ENCODE results near the gene GPR149.
"Not testable (repeated sequence)": the region's sequence is repeated elsewhere in the genome, so short reads cannot be mapped to it uniquely, and the experiment has no call there.

Gene GPR149

GRCh38 chr3:154430014-154430413, at the start of gene GPR149:
TSS of gene GPR149 (minus strand) at chr3:154430190. CDS start at chr3:154429615, 575 bp downstream.
- TF ChIP-seq CTCF (conservative IDR thresholded peaks at IDR 0.05; ENCODE audit: low read depth, low read length), result no peak
- H3K4me3 ChIP-seq (ENCODE audit: low read depth, low read length), result no peak within 1 kb of the TSS
- DNase-seq (ENCODE audit: low read depth), result no peak

- no peak for TF ChIP-seq CTCF (conservative IDR thresholded peaks at IDR 0.05; ENCODE audit: low read depth, low read length)
- no peak overlapping the region for H3K4me3 ChIP-seq (ENCODE audit: low read depth, low read length)
- no peak for DNase-seq (ENCODE audit: low read depth)
These were observed 43.8 kb upstream of the GPR149 start for GRCh38 chr3:154473769-154474168.

- H3K4me3 ChIP-seq (ENCODE audit: low read depth, low read length), result no peak overlapping the region
- DNase-seq (ENCODE audit: low read depth), result no peak
- no peak for TF ChIP-seq CTCF (conservative IDR thresholded peaks at IDR 0.05; ENCODE audit: low read depth, low read length)
These were observed 39.6 kb upstream of the GPR149 start for GRCh38 chr3:154469585-154469984.

GRCh38 chr3:154464440-154465190, 34.6 kb upstream of the GPR149 start:
- TF ChIP-seq CTCF (conservative IDR thresholded peaks at IDR 0.05; ENCODE audit: low read depth, low read length), result no peak
- DNase-seq (ENCODE audit: low read depth), result no peak
- no peak overlapping the region for H3K4me3 ChIP-seq (ENCODE audit: low read depth, low read length)

- no peak for DNase-seq (ENCODE audit: low read depth)
- no peak overlapping the region for H3K4me3 ChIP-seq (ENCODE audit: low read depth, low read length)
- TF ChIP-seq CTCF (conservative IDR thresholded peaks at IDR 0.05; ENCODE audit: low read depth, low read length), result no peak
These were observed 28.6 kb upstream of the GPR149 start for GRCh38 chr3:154458560-154458959.

GRCh38 chr3:154439081-154439480, 9.1 kb upstream of the GPR149 start:
- not testable (repeated sequence) for DNase-seq (ENCODE audit: low read depth); H3K4me3 ChIP-seq (ENCODE audit: low read depth, low read length)

- H3K4me3 ChIP-seq (ENCODE audit: low read depth, low read length), result no peak overlapping the region
- no peak for DNase-seq (ENCODE audit: low read depth)
- no peak for TF ChIP-seq CTCF (conservative IDR thresholded peaks at IDR 0.05; ENCODE audit: low read depth, low read length)
These were observed 1.1 kb upstream of the GPR149 start for GRCh38 chr3:154431043-154431442.

All from choroid plexus epithelial cell (primary cell).